GM19239 (cell line): Measurements from ENCODE around the gene RHBDF2.
"Not testable (repeated sequence)": the region's sequence is repeated elsewhere in the genome, so short reads cannot be mapped to it uniquely, and the experiment has no call there.

ENCODE experiments used
- DNase-seq: peaks from one replicate; pipeline ENCODE4 v3.0.0; 2011; ENCODE audit warnings: low spot score; ENCODE audit not compliant: insufficient read length
- FAIRE-seq: peaks from 2 replicates; lab custom pipeline; 2011; peaks lifted over from hg19 to GRCh38; lab: Jason Lieb, UNC

RHBDF2 gene

GRCh38 chr17:76538941-76539570 is 37.8 kb upstream of the RHBDF2 start:
- DNase-seq (no peak), FAIRE-seq (no peak)

- FAIRE-seq (no peak), DNase-seq (no peak)
Observed at GRCh38 chr17:76538281-76538931, 37.2 kb upstream of the RHBDF2 start.

- DNase-seq, result no peak
- no peak for FAIRE-seq
Observed at GRCh38 chr17:76537578-76538280, 36.5 kb upstream of the RHBDF2 start, which contains the start of gene CYGB. CYGB (minus strand) TSS chr17:76537709; CDS start chr17:76537542, 167 bp downstream.

- FAIRE-seq (no peak), DNase-seq (no peak)
Observed at GRCh38 chr17:76537288-76537577, 36.0 kb upstream of the RHBDF2 start.

- DNase-seq (no peak), FAIRE-seq (no peak)
Observed at GRCh38 chr17:76536511-76537287, 35.5 kb upstream of the RHBDF2 start.

- FAIRE-seq, result no peak
- no peak for DNase-seq
Observed at GRCh38 chr17:76535788-76536510, 34.7 kb upstream of the RHBDF2 start.

GRCh38 chr17:76534831-76535732 is 33.9 kb upstream of the RHBDF2 start:
- DNase-seq, result no peak
- FAIRE-seq, result no peak

- FAIRE-seq, DNase-seq: not testable (repeated sequence)
Observed at GRCh38 chr17:76533640-76534359, 32.6 kb upstream of the RHBDF2 start.

- FAIRE-seq, result no peak
- DNase-seq, result no peak
Observed at GRCh38 chr17:76532072-76532651, 30.9 kb upstream of the RHBDF2 start.

- DNase-seq (no peak), FAIRE-seq (no peak)
Observed at GRCh38 chr17:76531486-76532038, 30.3 kb upstream of the RHBDF2 start.

- DNase-seq (no peak), FAIRE-seq (no peak)
Observed at GRCh38 chr17:76530811-76531485, 29.7 kb upstream of the RHBDF2 start.

GRCh38 chr17:76530095-76530723 is 29.0 kb upstream of the RHBDF2 start:
- no peak for FAIRE-seq
- DNase-seq, result no peak

- DNase-seq, result no peak
- no peak for FAIRE-seq
Observed at GRCh38 chr17:76529224-76530094, 28.2 kb upstream of the RHBDF2 start.

GRCh38 chr17:76528528-76529223 is 27.5 kb upstream of the RHBDF2 start:
- no peak for DNase-seq
- FAIRE-seq, result no peak

GRCh38 chr17:76528156-76528527 is 26.9 kb upstream of the RHBDF2 start:
- no peak for DNase-seq
- FAIRE-seq, result peak; percentile 47
